Measurements from ENCODE around the gene VAMP4.

Gene VAMP4

GRCh38 chr1:171763764-171764163, 21.9 kb upstream of the VAMP4 start:
- DNase-seq, result no peak
- H3K9me3 Mint-ChIP-seq, result no peaks in the 10 kb centered on the region
- H3K36me3 Mint-ChIP-seq, result no peaks in the 10 kb centered on the region
- H3K27me3 Mint-ChIP-seq, result peaks cover 30% of the 10 kb centered on the region
- CTCF ChIA-PET, result no interaction called here
- no peak overlapping the region for H3K27ac Mint-ChIP-seq
- H3K4me3 Mint-ChIP-seq, result no peak overlapping the region
- no peaks in the 10 kb centered on the region for H3K4me1 Mint-ChIP-seq

GRCh38 chr1:171762143-171762563, 20.3 kb upstream of the VAMP4 start:
- no peaks in the 10 kb centered on the region for H3K36me3 Mint-ChIP-seq
- H3K27me3 Mint-ChIP-seq, result peaks cover 33% of the 10 kb centered on the region
- no peaks in the 10 kb centered on the region for H3K4me1 Mint-ChIP-seq
- no peaks in the 10 kb centered on the region for H3K9me3 Mint-ChIP-seq
- DNase-seq, result no peak
- CTCF ChIA-PET, result interaction anchor here (0.6 to 1.2 kb wide), 2 partner anchors 206 to 223 kb away, joined by 3 read pairs; no protein-coding TSS in a partner anchor
- no peak overlapping the region for H3K4me3 Mint-ChIP-seq
- H3K27ac Mint-ChIP-seq, result no peak overlapping the region

- no peaks in the 10 kb centered on the region for H3K9me3 Mint-ChIP-seq
- no peaks in the 10 kb centered on the region for H3K36me3 Mint-ChIP-seq
- peaks cover 4% of the 10 kb centered on the region for H3K4me1 Mint-ChIP-seq
- no peak overlapping the region for H3K4me3 Mint-ChIP-seq
- H3K27me3 Mint-ChIP-seq, result peaks cover 36% of the 10 kb centered on the region
- no peak for DNase-seq
- CTCF ChIA-PET, result interaction anchor here (0.8 kb wide), 1 partner anchor 103 kb away, joined by 3 read pairs; no protein-coding TSS in a partner anchor
- no peak overlapping the region for H3K27ac Mint-ChIP-seq
These were observed 16.1 kb upstream of the VAMP4 start for GRCh38 chr1:171758011-171758410.

GRCh38 chr1:171756856-171757255, 15.0 kb upstream of the VAMP4 start:
- Mint-ChIP-seq H3K27me3 (peaks cover 30% of the 10 kb centered on the region), H3K4me1 (peaks cover 4% of the 10 kb centered on the region), H3K27ac (no peak overlapping the region), H3K4me3 (no peak overlapping the region), H3K36me3 (no peaks in the 10 kb centered on the region), H3K9me3 (no peaks in the 10 kb centered on the region)
- DNase-seq, result no peak
- CTCF ChIA-PET, result no interaction called here

GRCh38 chr1:171754971-171755370, 13.1 kb upstream of the VAMP4 start:
- Mint-ChIP-seq H3K36me3 (no peaks in the 10 kb centered on the region), H3K4me3 (no peak overlapping the region), H3K27ac (no peak overlapping the region), H3K4me1 (peaks cover 7% of the 10 kb centered on the region), H3K9me3 (no peaks in the 10 kb centered on the region), H3K27me3 (peaks cover 30% of the 10 kb centered on the region)
- no peak for DNase-seq
- CTCF ChIA-PET, result no interaction called here

- Mint-ChIP-seq H3K4me1 (peaks cover 7% of the 10 kb centered on the region), H3K27me3 (peaks cover 30% of the 10 kb centered on the region), H3K9me3 (no peaks in the 10 kb centered on the region), H3K27ac (no peak overlapping the region), H3K4me3 (no peak overlapping the region), H3K36me3 (no peaks in the 10 kb centered on the region)
- CTCF ChIA-PET, result no interaction called here
- no peak for DNase-seq
These were observed 12.5 kb upstream of the VAMP4 start for GRCh38 chr1:171754353-171754705.

GRCh38 chr1:171753685-171754352, 12.0 kb upstream of the VAMP4 start:
- DNase-seq, result no peak
- no peaks in the 10 kb centered on the region for H3K9me3 Mint-ChIP-seq
- CTCF ChIA-PET, result no interaction called here
- no peaks in the 10 kb centered on the region for H3K36me3 Mint-ChIP-seq
- peaks cover 25% of the 10 kb centered on the region for H3K27me3 Mint-ChIP-seq
- H3K4me1 Mint-ChIP-seq, result peaks cover 7% of the 10 kb centered on the region
- H3K27ac Mint-ChIP-seq, result no peak overlapping the region
- H3K4me3 Mint-ChIP-seq, result no peak overlapping the region

GRCh38 chr1:171753182-171753581, 11.3 kb upstream of the VAMP4 start:
- CTCF ChIA-PET, result no interaction called here
- H3K4me3 Mint-ChIP-seq, result no peak overlapping the region
- H3K36me3 Mint-ChIP-seq, result no peaks in the 10 kb centered on the region
- DNase-seq, result no peak
- H3K9me3 Mint-ChIP-seq, result no peaks in the 10 kb centered on the region
- peaks cover 24% of the 10 kb centered on the region for H3K27me3 Mint-ChIP-seq
- no peak overlapping the region for H3K27ac Mint-ChIP-seq
- H3K4me1 Mint-ChIP-seq, result peaks cover 7% of the 10 kb centered on the region

GRCh38 chr1:171751221-171751620, 9.4 kb upstream of the VAMP4 start:
- Mint-ChIP-seq H3K27me3 (peaks cover 12% of the 10 kb centered on the region), H3K4me3 (no peak overlapping the region), H3K4me1 (peaks cover 7% of the 10 kb centered on the region), H3K27ac (no peak overlapping the region), H3K36me3 (no peaks in the 10 kb centered on the region), H3K9me3 (no peaks in the 10 kb centered on the region)
- no peak for DNase-seq
- CTCF ChIA-PET, result interaction anchor here (1.2 kb wide), 1 partner anchor 9 kb away, joined by 3 read pairs; the partner anchor contains the start of gene VAMP4

GRCh38 chr1:171748651-171749050, 6.8 kb upstream of the VAMP4 start:
- Mint-ChIP-seq H3K27ac (no peak overlapping the region), H3K9me3 (no peaks in the 10 kb centered on the region), H3K36me3 (no peaks in the 10 kb centered on the region), H3K27me3 (no peaks in the 10 kb centered on the region), H3K4me1 (peaks cover 10% of the 10 kb centered on the region), H3K4me3 (no peak overlapping the region)
- no peak for DNase-seq
- CTCF ChIA-PET, result interaction anchor here (1.1 kb wide), 1 partner anchor 31 kb away, joined by 4 read pairs; no protein-coding TSS in a partner anchor

GRCh38 chr1:171744986-171745385, 3.1 kb upstream of the VAMP4 start:
- H3K4me1 Mint-ChIP-seq, result peaks cover 37% of the 10 kb centered on the region
- CTCF ChIA-PET, result no interaction called here
- H3K27ac Mint-ChIP-seq, result no peak overlapping the region
- H3K27me3 Mint-ChIP-seq, result no peaks in the 10 kb centered on the region
- DNase-seq, result no peak
- H3K4me3 Mint-ChIP-seq, result no peak overlapping the region
- H3K36me3 Mint-ChIP-seq, result peaks cover 5% of the 10 kb centered on the region
- no peaks in the 10 kb centered on the region for H3K9me3 Mint-ChIP-seq

GRCh38 chr1:171743081-171743870, 1.4 kb upstream of the VAMP4 start:
- Mint-ChIP-seq H3K27me3 (no peaks in the 10 kb centered on the region), H3K4me1 (peaks cover 54% of the 10 kb centered on the region), H3K9me3 (no peaks in the 10 kb centered on the region), H3K36me3 (peaks cover 12% of the 10 kb centered on the region), H3K27ac (peak overlapping the region; percentile 100), H3K4me3 (peak overlapping the region; percentile 94)
- CTCF ChIA-PET, result interaction anchor here (1.0 to 5.4 kb wide), 8 partner anchors 8 to 258 kb away, joined by 3 to 35 read pairs (median 3); partner anchors contain the start of gene PRRC2C
- DNase-seq, result peak; percentile 23

- H3K27me3 Mint-ChIP-seq, result no peaks in the 10 kb centered on the region
- H3K36me3 Mint-ChIP-seq, result peaks cover 13% of the 10 kb centered on the region
- DNase-seq, result peak; percentile 45
- no peaks in the 10 kb centered on the region for H3K9me3 Mint-ChIP-seq
- peak overlapping the region; percentile 94 for H3K4me3 Mint-ChIP-seq
- CTCF ChIA-PET, result interaction anchor here (1.1 to 5.4 kb wide), 4 partner anchors 9 to 97 kb away, joined by 3 to 35 read pairs (median 15); no protein-coding TSS in a partner anchor
- H3K4me1 Mint-ChIP-seq, result peaks cover 55% of the 10 kb centered on the region
- peak overlapping the region; percentile 100 for H3K27ac Mint-ChIP-seq
These were observed 685 bp upstream of the VAMP4 start for GRCh38 chr1:171742577-171742922.

- H3K27ac Mint-ChIP-seq, result peak overlapping the region; percentile 100
These were observed 636 bp downstream of the VAMP4 start for GRCh38 chr1:171740987-171741871.

More at GRCh38 chr1:171740987-171741871, 636 bp downstream of the VAMP4 start:
- Mint-ChIP-seq H3K4me3 (peak overlapping the region; percentile 94), H3K9me3 (no peaks in the 10 kb centered on the region), H3K4me1 (peaks cover 55% of the 10 kb centered on the region), H3K36me3 (peaks cover 22% of the 10 kb centered on the region), H3K27me3 (no peaks in the 10 kb centered on the region)
- CTCF ChIA-PET, result interaction anchor here (0.8 to 5.4 kb wide), 8 partner anchors 23 to 95 kb away, joined by 3 to 35 read pairs (median 5); no protein-coding TSS in a partner anchor
- peak; percentile 68 for DNase-seq

All from activated naive CD4-positive, alpha-beta T cell treated with anti-CD3 and anti-CD28 coated beads, Interleukin-2, amount 10 ng/mL, durations not matched to agents 7 days and 5 days (primary cell).